ENCODE measurements around the gene AFG1L.
"Not testable (repeated sequence)": the region's sequence is repeated elsewhere in the genome, so short reads cannot be mapped to it uniquely, and the experiment has no call there.

AFG1L gene

GRCh38 chr6:108419934-108420609 lies 125.2 kb downstream of the AFG1L start:
- DNase-seq = no peak

GRCh38 chr6:108421366-108421765 lies 126.5 kb downstream of the AFG1L start:
- DNase-seq = no peak

- peak; percentile 12 for DNase-seq
Observed at GRCh38 chr6:108423982-108424705, 129.3 kb downstream of the AFG1L start.

- no peak for DNase-seq
Observed at GRCh38 chr6:108425428-108425827, 130.6 kb downstream of the AFG1L start.

- DNase-seq = no peak
Observed at GRCh38 chr6:108432143-108432542, 137.3 kb downstream of the AFG1L start.

- DNase-seq = peak; percentile 49
Observed at GRCh38 chr6:108432792-108433191, 137.9 kb downstream of the AFG1L start.

GRCh38 chr6:108434222-108434621 lies 139.4 kb downstream of the AFG1L start:
- peak; percentile 15 for DNase-seq

- no peak for DNase-seq
Observed at GRCh38 chr6:108435391-108435790, 140.5 kb downstream of the AFG1L start.

- no peak for DNase-seq
Observed at GRCh38 chr6:108436771-108437170, 141.9 kb downstream of the AFG1L start.

GRCh38 chr6:108437821-108438220 lies 143.0 kb downstream of the AFG1L start:
- DNase-seq = no peak

GRCh38 chr6:108438918-108439317 lies 144.1 kb downstream of the AFG1L start:
- DNase-seq = peak; percentile 57

GRCh38 chr6:108441141-108441540 lies 146.3 kb downstream of the AFG1L start:
- no peak for DNase-seq

- no peak for DNase-seq
Observed at GRCh38 chr6:108442770-108443520, 148.1 kb downstream of the AFG1L start.

GRCh38 chr6:108446629-108447150 lies 151.8 kb downstream of the AFG1L start:
- no peak for DNase-seq

GRCh38 chr6:108448481-108448880 lies 153.6 kb downstream of the AFG1L start:
- DNase-seq = no peak

GRCh38 chr6:108449717-108450116 lies 154.9 kb downstream of the AFG1L start:
- DNase-seq = not testable (repeated sequence)

- no peak for DNase-seq
Observed at GRCh38 chr6:108451816-108452215, 157.0 kb downstream of the AFG1L start.

GRCh38 chr6:108452711-108453195 lies 157.9 kb downstream of the AFG1L start:
- DNase-seq = no peak

GRCh38 chr6:108453601-108454185 lies 158.8 kb downstream of the AFG1L start:
- DNase-seq = no peak

GRCh38 chr6:108454356-108454755 lies 159.5 kb downstream of the AFG1L start:
- DNase-seq = no peak

GRCh38 chr6:108455688-108456087 lies 160.8 kb downstream of the AFG1L start:
- no peak for DNase-seq

GRCh38 chr6:108463784-108464183 lies 168.9 kb downstream of the AFG1L start:
- no peak for DNase-seq
